Activated CD8-positive, alpha-beta T cell treated with anti-CD3 and anti-CD28 coated beads, Interleukin-2, amount 10 ng/mL, durations not matched to agents 7 days and 5 days (primary cell): ENCODE results near the gene CEP128. TPM values are rescaled to one million over a fixed set of nuclear protein-coding genes. Genes with fewer than 3 reads are reported as not detected.
"Not testable (repeated sequence)": the region's sequence is repeated elsewhere in the genome, so short reads cannot be mapped to it uniquely, and the experiment has no call there.

Source experiments
- ATAC-seq: fragments of 150-1000 bp; cut with Tn5 transposase; one replicate; pipeline ENCODE4 v1.10.0; 2021; ENCODE audit warnings: moderate library complexity
- CTCF ChIA-PET: fragments of 350-600 bp; sonication (Branson Sonifier 250); formaldehyde crosslinking; loops from one replicate; lab custom pipeline; 2021; ENCODE audit warnings: antibody characterized with exemption; lab: Charles Lee
- POLR2A ChIA-PET: fragments of 350-600 bp; sonication (Branson Sonifier 250); formaldehyde crosslinking; loops from one replicate; lab custom pipeline; 2021; ENCODE audit warnings: antibody characterized with exemption; lab: Charles Lee
- DNase-seq: peaks from one replicate; pipeline ENCODE4 v3.0.0-alpha.2; 2020
- H3K27ac Mint-ChIP-seq: one replicate; pipeline ENCODE4 v1.8.0; 2021; ENCODE audit warnings: mild to moderate bottlenecking, mixed read lengths
- H3K27me3 Mint-ChIP-seq: one replicate; pipeline ENCODE4 v1.8.0; 2021; ENCODE audit warnings: low read depth, mixed read lengths
- H3K36me3 Mint-ChIP-seq: one replicate; pipeline ENCODE4 v1.8.0; 2021; ENCODE audit warnings: low read depth, mixed read lengths
- H3K4me1 Mint-ChIP-seq: one replicate; pipeline ENCODE4 v1.8.0; 2021; ENCODE audit warnings: low read depth, mixed read lengths
- H3K4me3 Mint-ChIP-seq: one replicate; pipeline ENCODE4 v1.8.0; 2021; ENCODE audit warnings: mild to moderate bottlenecking, mixed read lengths
- H3K9me3 Mint-ChIP-seq: one replicate; pipeline ENCODE4 v1.8.0; 2022; ENCODE audit warnings: mixed read lengths; ENCODE audit not compliant: insufficient read depth
- total RNA-seq, 2 experiments: library from RNA; stranded (reverse); gene quantifications; one replicate each; pipeline ENCODE4 v1.2.3, GENCODE V29; 2021

Gene CEP128
- total RNA-seq, 2 experiments from 2014 or later, result 32.9 to 35.8 TPM

GRCh38 chr14:80930836-80931389 is 10.6 kb downstream of the CEP128 start:
- H3K36me3 Mint-ChIP-seq, result peaks cover 70% of the 10 kb centered on the region
- POLR2A ChIA-PET, result interaction anchor here (1.1 to 3.2 kb wide), 3 partner anchors 10 to 47 kb away, joined by 3 to 43 read pairs (median 3); partner anchors contain the start of gene CEP128
- CTCF ChIA-PET, result interaction anchor here (0.9 to 2.8 kb wide), 9 partner anchors 9 to 65 kb away, joined by 3 to 14 read pairs (median 4); partner anchors contain the start of genes CEP128 and TSHR
- ATAC-seq (peak; percentile 94), DNase-seq (peak; percentile 77)
- no peaks in the 10 kb centered on the region for H3K27me3 Mint-ChIP-seq
- peak overlapping the region; percentile 77 for H3K27ac Mint-ChIP-seq
- H3K9me3 Mint-ChIP-seq, result peaks cover 9% of the 10 kb centered on the region
- H3K4me3 Mint-ChIP-seq, result peak overlapping the region; percentile 42
- H3K4me1 Mint-ChIP-seq, result peaks cover 71% of the 10 kb centered on the region

- Mint-ChIP-seq H3K4me1 (peaks cover 79% of the 10 kb centered on the region), H3K9me3 (peaks cover 9% of the 10 kb centered on the region), H3K4me3 (peak overlapping the region; percentile 35), H3K27ac (peak overlapping the region; percentile 77), H3K27me3 (no peaks in the 10 kb centered on the region), H3K36me3 (peaks cover 75% of the 10 kb centered on the region)
- POLR2A ChIA-PET, result interaction anchor here (1.4 to 3.2 kb wide), 2 partner anchors 11 to 24 kb away, joined by 3 to 43 read pairs; partner anchors contain the start of gene CEP128
- no peak for ATAC-seq
- CTCF ChIA-PET, result interaction anchor here (0.8 to 2.8 kb wide), 7 partner anchors 12 to 241 kb away, joined by 3 to 14 read pairs (median 5); partner anchors contain the start of genes CEP128 and TSHR
- no peak for DNase-seq
These were observed 11.4 kb downstream of the CEP128 start for GRCh38 chr14:80930095-80930494.

- no peak for DNase-seq
- Mint-ChIP-seq H3K27ac (no peak overlapping the region), H3K36me3 (peaks cover 69% of the 10 kb centered on the region), H3K27me3 (no peaks in the 10 kb centered on the region), H3K4me3 (no peak overlapping the region), H3K4me1 (peaks cover 65% of the 10 kb centered on the region), H3K9me3 (peaks cover 9% of the 10 kb centered on the region)
- ATAC-seq, result no peak
- POLR2A ChIA-PET, result no interaction called here
- CTCF ChIA-PET, result interaction anchor here (1.3 kb wide), 1 partner anchor 13 kb away, joined by 3 read pairs; no protein-coding TSS in a partner anchor
These were observed 14.2 kb downstream of the CEP128 start for GRCh38 chr14:80927083-80927989.

GRCh38 chr14:80926397-80927082 is 15.0 kb downstream of the CEP128 start:
- Mint-ChIP-seq H3K9me3 (peaks cover 9% of the 10 kb centered on the region), H3K36me3 (peaks cover 62% of the 10 kb centered on the region), H3K27ac (peak overlapping the region; percentile 13), H3K27me3 (no peaks in the 10 kb centered on the region), H3K4me1 (peaks cover 58% of the 10 kb centered on the region), H3K4me3 (no peak overlapping the region)
- no peak for ATAC-seq
- DNase-seq, result no peak
- ChIA-PET CTCF (interaction anchor here (1.3 to 1.6 kb wide), 3 partner anchors 9 to 61 kb away, joined by 3 to 4 read pairs (median 3); no protein-coding TSS in a partner anchor), POLR2A (no interaction called here)

- no peak for ATAC-seq
- H3K36me3 Mint-ChIP-seq, result peaks cover 50% of the 10 kb centered on the region
- no peak overlapping the region for H3K4me3 Mint-ChIP-seq
- CTCF ChIA-PET, result interaction anchor here (1.6 to 3.2 kb wide), 2 partner anchors 11 to 18 kb away, joined by 3 to 12 read pairs; no protein-coding TSS in a partner anchor
- H3K9me3 Mint-ChIP-seq, result peaks cover 9% of the 10 kb centered on the region
- H3K27me3 Mint-ChIP-seq, result no peaks in the 10 kb centered on the region
- H3K27ac Mint-ChIP-seq, result no peak overlapping the region
- H3K4me1 Mint-ChIP-seq, result peaks cover 38% of the 10 kb centered on the region
- no peak for DNase-seq
- POLR2A ChIA-PET, result no interaction called here
These were observed 17.0 kb downstream of the CEP128 start for GRCh38 chr14:80924365-80925103.

GRCh38 chr14:80923368-80923767 is 18.2 kb downstream of the CEP128 start:
- Mint-ChIP-seq H3K4me1 (peaks cover 33% of the 10 kb centered on the region), H3K27me3 (no peaks in the 10 kb centered on the region), H3K36me3 (peaks cover 40% of the 10 kb centered on the region), H3K4me3 (no peak overlapping the region), H3K9me3 (peaks cover 4% of the 10 kb centered on the region), H3K27ac (no peak overlapping the region)
- POLR2A ChIA-PET, result no interaction called here
- CTCF ChIA-PET, result interaction anchor here (3.2 kb wide), 1 partner anchor 19 kb away, joined by 12 read pairs; no protein-coding TSS in a partner anchor
- ATAC-seq (no peak), DNase-seq (no peak)

- ATAC-seq, result no peak
- POLR2A ChIA-PET, result no interaction called here
These were observed 21.9 kb downstream of the CEP128 start for GRCh38 chr14:80919622-80920021.

GRCh38 chr14:80912013-80912412 is 29.5 kb downstream of the CEP128 start:
- H3K27ac Mint-ChIP-seq, H3K4me3 Mint-ChIP-seq, DNase-seq, ATAC-seq, CTCF ChIA-PET, POLR2A ChIA-PET, H3K9me3 Mint-ChIP-seq, H3K4me1 Mint-ChIP-seq, H3K27me3 Mint-ChIP-seq: not testable (repeated sequence)
- H3K36me3 Mint-ChIP-seq, result peaks cover 28% of the 10 kb centered on the region

More at GRCh38 chr14:80919622-80920021, 21.9 kb downstream of the CEP128 start:
- no peak overlapping the region for H3K27ac Mint-ChIP-seq
- CTCF ChIA-PET, result no interaction called here
- H3K9me3 Mint-ChIP-seq, result no peaks in the 10 kb centered on the region
- H3K36me3 Mint-ChIP-seq, result peaks cover 32% of the 10 kb centered on the region
- no peak for DNase-seq
- H3K4me3 Mint-ChIP-seq, result no peak overlapping the region
- H3K4me1 Mint-ChIP-seq, result peaks cover 6% of the 10 kb centered on the region
- no peaks in the 10 kb centered on the region for H3K27me3 Mint-ChIP-seq

- no peak overlapping the region for H3K27ac Mint-ChIP-seq
- no peaks in the 10 kb centered on the region for H3K4me1 Mint-ChIP-seq
- DNase-seq (no peak), ATAC-seq (no peak)
- no peak overlapping the region for H3K4me3 Mint-ChIP-seq
- ChIA-PET POLR2A (interaction anchor here (0.6 kb wide), 1 partner anchor 34 kb away, joined by 3 read pairs; the partner anchor contains the start of gene CEP128), CTCF (no interaction called here)
- H3K27me3 Mint-ChIP-seq, result no peaks in the 10 kb centered on the region
- H3K36me3 Mint-ChIP-seq, result peaks cover 32% of the 10 kb centered on the region
- H3K9me3 Mint-ChIP-seq, result no peaks in the 10 kb centered on the region
These were observed 34.6 kb downstream of the CEP128 start for GRCh38 chr14:80906946-80907345.

GRCh38 chr14:80906336-80906735 is 35.2 kb downstream of the CEP128 start:
- Mint-ChIP-seq H3K4me1 (no peaks in the 10 kb centered on the region), H3K4me3 (no peak overlapping the region), H3K27ac (no peak overlapping the region), H3K27me3 (no peaks in the 10 kb centered on the region), H3K36me3 (peaks cover 36% of the 10 kb centered on the region), H3K9me3 (no peaks in the 10 kb centered on the region)
- no peak for ATAC-seq
- POLR2A ChIA-PET, result interaction anchor here (0.6 kb wide), 1 partner anchor 35 kb away, joined by 3 read pairs; the partner anchor contains the start of gene CEP128
- no peak for DNase-seq
- CTCF ChIA-PET, result no interaction called here
